SK-N-SH treated with all-trans-retinoic acid at 6 μM for 48 hours (cell line): ENCODE results near the gene SPDYE18.
"Not testable (repeated sequence)": the region's sequence is repeated elsewhere in the genome, so short reads cannot be mapped to it uniquely, and the experiment has no call there.

Experiments
- ATAC-seq: fragments of 200-7000 bp; cut with Tn5 transposase; 3 replicates; pipeline ENCODE4 v1.9.1; 2020; ENCODE audit warnings: mild to moderate bottlenecking, moderate library complexity

The SPDYE18 gene

GRCh38 chr7:77005461-77006057 lies 56.8 kb downstream of the SPDYE18 start:
- not testable (repeated sequence) for ATAC-seq

- ATAC-seq = not testable (repeated sequence)
Measured at GRCh38 chr7:77004151-77004550, 58.2 kb downstream of the SPDYE18 start.

GRCh38 chr7:77003241-77003640 lies 59.1 kb downstream of the SPDYE18 start:
- ATAC-seq = not testable (repeated sequence)

GRCh38 chr7:77002678-77003233 lies 59.6 kb downstream of the SPDYE18 start:
- ATAC-seq = not testable (repeated sequence)

- ATAC-seq = not testable (repeated sequence)
Measured at GRCh38 chr7:77002104-77002503, 60.3 kb downstream of the SPDYE18 start.
